Endothelial cell (in vitro differentiated cells): Measurements from ENCODE around the gene SRSF4. TPM values are rescaled to one million over a fixed set of nuclear protein-coding genes. Genes with fewer than 3 reads are reported as not detected.

ENCODE experiments used
- DNase-seq: peaks from one replicate; pipeline ENCODE4 v3.0.0; 2021; ENCODE audit warnings: low spot score
- H3K27ac Mint-ChIP-seq: one replicate; pipeline ENCODE4 v1.8.0; 2021; ENCODE audit warnings: mixed read lengths, inconsistent platforms; ENCODE audit not compliant: unreplicated experiment
- H3K27me3 Mint-ChIP-seq: one replicate; pipeline ENCODE4 v1.8.0; 2021; ENCODE audit warnings: mild to moderate bottlenecking, moderate library complexity, mixed read lengths, inconsistent platforms; ENCODE audit not compliant: unreplicated experiment
- H3K36me3 Mint-ChIP-seq: one replicate; pipeline ENCODE4 v1.8.0; 2021; ENCODE audit warnings: mild to moderate bottlenecking, low read depth, mixed read lengths, inconsistent platforms; ENCODE audit not compliant: unreplicated experiment
- H3K4me1 Mint-ChIP-seq: one replicate; pipeline ENCODE4 v1.8.0; 2021; ENCODE audit warnings: mild to moderate bottlenecking, mixed read lengths, inconsistent platforms; ENCODE audit not compliant: unreplicated experiment
- H3K4me3 Mint-ChIP-seq: one replicate; pipeline ENCODE4 v1.8.0; 2021; ENCODE audit warnings: mild to moderate bottlenecking, mixed read lengths, inconsistent platforms; ENCODE audit not compliant: unreplicated experiment
- H3K9me3 Mint-ChIP-seq: one replicate; pipeline ENCODE4 v1.8.0; 2021; ENCODE audit warnings: mixed read lengths, inconsistent platforms; ENCODE audit not compliant: unreplicated experiment
- CTCF ChIP-seq: fragments of 200-600 bp; sonication (generic); IDR thresholded peaks from one replicate; pipeline ENCODE4 v1.5.0; 2021; ENCODE audit warnings: antibody characterized with exemption; ENCODE audit not compliant: unreplicated experiment
- total RNA-seq: library from RNA; stranded (reverse); fragmentation: NEBNext Ultra II Directional; extraction: Animal tissue kit (Norgen Biotek cat#: 25700); gene quantifications from one replicate; pipeline ENCODE4 v1.2.1, GENCODE V29; 2021; ENCODE audit not compliant: unreplicated experiment

The SRSF4 gene
- total RNA-seq, 1 donor from 2014 or later, result 68.6 TPM

GRCh38 chr1:29183287-29183686 lies 1.6 kb upstream of the SRSF4 start:
- TF ChIP-seq CTCF, result no peak
- Mint-ChIP-seq H3K36me3 (peaks cover 16% of the 10 kb centered on the region), H3K27ac (no peak overlapping the region), H3K9me3 (no peaks in the 10 kb centered on the region), H3K27me3 (peaks cover 8% of the 10 kb centered on the region), H3K4me1 (peaks cover 30% of the 10 kb centered on the region), H3K4me3 (no peak overlapping the region)
- no peak for DNase-seq

GRCh38 chr1:29180497-29181412 lies 945 bp downstream of the SRSF4 start:
- Mint-ChIP-seq H3K36me3 (peaks cover 20% of the 10 kb centered on the region), H3K4me1 (peaks cover 30% of the 10 kb centered on the region), H3K4me3 (peak overlapping the region; percentile 97), H3K27ac (peak overlapping the region; percentile 91), H3K9me3 (no peaks in the 10 kb centered on the region), H3K27me3 (peaks cover 8% of the 10 kb centered on the region)
- TF ChIP-seq CTCF, result no peak
- DNase-seq, result no peak

GRCh38 chr1:29179641-29180184 lies 2.0 kb downstream of the SRSF4 start:
- H3K27ac Mint-ChIP-seq, result peak overlapping the region; percentile 91
- no peak for TF ChIP-seq CTCF
- peak overlapping the region; percentile 97 for H3K4me3 Mint-ChIP-seq
- no peaks in the 10 kb centered on the region for H3K9me3 Mint-ChIP-seq
- no peak for DNase-seq
- H3K36me3 Mint-ChIP-seq, result peaks cover 20% of the 10 kb centered on the region
- H3K27me3 Mint-ChIP-seq, result peaks cover 8% of the 10 kb centered on the region
- H3K4me1 Mint-ChIP-seq, result peaks cover 30% of the 10 kb centered on the region

- H3K4me1 Mint-ChIP-seq, result peaks cover 28% of the 10 kb centered on the region
- peak overlapping the region; percentile 80 for H3K27ac Mint-ChIP-seq
- no peaks in the 10 kb centered on the region for H3K9me3 Mint-ChIP-seq
- no peak for DNase-seq
- H3K36me3 Mint-ChIP-seq, result peaks cover 20% of the 10 kb centered on the region
- no peak overlapping the region for H3K4me3 Mint-ChIP-seq
- TF ChIP-seq CTCF, result no peak
- peaks cover 5% of the 10 kb centered on the region for H3K27me3 Mint-ChIP-seq
Measured at GRCh38 chr1:29177022-29177705, 4.5 kb downstream of the SRSF4 start.
